A673 (cell line): Measurements from ENCODE around the gene TFCP2L1. TPM values are rescaled to one million over a fixed set of nuclear protein-coding genes. Genes with fewer than 3 reads are reported as not detected.

Experiments used
- BruUV-seq: library from RNA; stranded (reverse); fragments of 400-500 nt; replicated peaks from 2 replicates; lab custom pipeline; 2021; lab: Mats Ljungman, UMichigan
- CTCF ChIA-PET: fragments of 300-600 bp; sonication (Branson Sonifier 250); formaldehyde crosslinking; loops from one replicate; lab custom pipeline; 2022; ENCODE audit warnings: antibody characterized with exemption; lab: Charles Lee
- POLR2A ChIA-PET: fragments of 300-600 bp; sonication (Branson Sonifier 250); formaldehyde crosslinking; loops from one replicate; lab custom pipeline; 2022; ENCODE audit warnings: antibody characterized with exemption; ENCODE audit not compliant: low non-redundant PET; lab: Charles Lee
- DNase-seq: peaks from one replicate; pipeline ENCODE4 v3.0.0-alpha.2; 2015; ENCODE audit warnings: low spot score
- H3K27ac ChIP-seq: fragments of 200-600 bp; sonication (generic); 2 replicates; pipeline ENCODE4 v1.5.1; 2016; ENCODE audit warnings: mixed run types, low read depth, mild to moderate bottlenecking, mixed read lengths, antibody characterized with exemption, low read length; ENCODE audit not compliant: poor library complexity, severe bottlenecking
- H3K27me3 ChIP-seq: fragments of 200-600 bp; sonication (generic); replicated peaks from 2 replicates; pipeline ENCODE4 v1.6.1; 2017; ENCODE audit warnings: mixed run types, low read depth, mild to moderate bottlenecking, mixed read lengths, antibody characterized with exemption, low read length; ENCODE audit not compliant: insufficient read depth, poor library complexity
- H3K36me3 ChIP-seq: fragments of 200-600 bp; sonication (generic); 2 replicates; pipeline ENCODE4 v1.6.1; 2016; ENCODE audit warnings: mixed run types, mild to moderate bottlenecking, mixed read lengths, antibody characterized with exemption, low read length; ENCODE audit not compliant: insufficient read depth, poor library complexity, severe bottlenecking
- H3K4me1 ChIP-seq: fragments of 200-600 bp; sonication (generic); 2 replicates; pipeline ENCODE4 v1.6.1; 2017; ENCODE audit warnings: mixed run types, mild to moderate bottlenecking, mixed read lengths, antibody characterized with exemption, low read length; ENCODE audit not compliant: insufficient read depth, poor library complexity, severe bottlenecking
- H3K4me3 ChIP-seq: fragments of 200-600 bp; sonication (generic); 2 replicates; pipeline ENCODE4 v1.5.1; 2016; ENCODE audit warnings: low read depth, mixed run types, mild to moderate bottlenecking, mixed read lengths, low read length; ENCODE audit not compliant: poor library complexity, severe bottlenecking
- H3K9me3 ChIP-seq: fragments of 200-600 bp; sonication (generic); 2 replicates; pipeline ENCODE4 v1.6.1; 2016; ENCODE audit warnings: mixed run types, low read depth, mild to moderate bottlenecking, mixed read lengths, antibody characterized with exemption, low read length; ENCODE audit not compliant: poor library complexity, severe bottlenecking
- CTCF ChIP-seq: fragments of 300-800, 200-600 bp; sonication (generic); conservative IDR thresholded peaks from 2 replicates; pipeline ENCODE4 v1.5.1; 2017; ENCODE audit warnings: low read depth, mild to moderate bottlenecking, antibody characterized with exemption, low read length, moderate library complexity, mixed read lengths
- EZH2 ChIP-seq: fragments of 200-600 bp; sonication (generic); IDR thresholded peaks from 2 replicates; pipeline ENCODE4 v1.6.1; 2017; ENCODE audit warnings: borderline replicate concordance, low read depth, mild to moderate bottlenecking, mixed read lengths, antibody characterized with exemption, low read length; ENCODE audit not compliant: poor library complexity, severe bottlenecking
- intact Hi-C: fragments of 100-400 bp; cut with micrococcal nuclease; formaldehyde crosslinking; loops from one replicate; pipeline ENCODE4 v1.10.0; 2022; ENCODE audit not compliant: unreplicated experiment
- total RNA-seq: library from RNA; stranded (reverse); gene quantifications from 2 replicates; pipeline ENCODE4 v1.2.3, GENCODE V29; 2021

Gene TFCP2L1
- total RNA-seq, 1 experiment from 2014 or later, result not detected

- no TSS peak for BruUV-seq
- H3K9me3 ChIP-seq, result no peaks in the 10 kb centered on the region
These were observed 87.5 kb downstream of the TFCP2L1 start for GRCh38 chr2:121197369-121198091.

GRCh38 chr2:121196849-121197155 lies 88.2 kb downstream of the TFCP2L1 start:
- POLR2A ChIA-PET, result no interaction called here
- no peak overlapping the region for H3K27ac ChIP-seq
- H3K27me3 ChIP-seq, result no peaks in the 10 kb centered on the region
- no peaks in the 10 kb centered on the region for H3K4me1 ChIP-seq
- no peaks in the 10 kb centered on the region for H3K9me3 ChIP-seq
- H3K4me3 ChIP-seq, result no peak overlapping the region
- intact Hi-C loops, result no loop called here
- CTCF ChIA-PET, result no interaction called here
- TF ChIP-seq EZH2 (no peak), CTCF (no peak)
- BruUV-seq, result no TSS peak
- H3K36me3 ChIP-seq, result no peaks in the 10 kb centered on the region
- no peak for DNase-seq

More at GRCh38 chr2:121197369-121198091, 87.5 kb downstream of the TFCP2L1 start:
- POLR2A ChIA-PET, result no interaction called here
- no peak overlapping the region for H3K27ac ChIP-seq
- no peaks in the 10 kb centered on the region for H3K36me3 ChIP-seq
- H3K4me3 ChIP-seq, result no peak overlapping the region
- no peaks in the 10 kb centered on the region for H3K4me1 ChIP-seq
- intact Hi-C loops, result no loop called here
- no peak for TF ChIP-seq CTCF
- TF ChIP-seq EZH2, result no peak
- no peak for DNase-seq
- no peaks in the 10 kb centered on the region for H3K27me3 ChIP-seq
- CTCF ChIA-PET, result interaction anchor here (0.6 to 0.7 kb wide), 2 partner anchors 108 to 158 kb away, joined by 5 to 6 read pairs; no protein-coding TSS in a partner anchor

GRCh38 chr2:121196132-121196848 lies 88.7 kb downstream of the TFCP2L1 start:
- no peaks in the 10 kb centered on the region for H3K27me3 ChIP-seq
- TF ChIP-seq CTCF (no peak), EZH2 (no peak)
- BruUV-seq, result no TSS peak
- H3K36me3 ChIP-seq, result no peaks in the 10 kb centered on the region
- H3K27ac ChIP-seq, result no peak overlapping the region
- no peaks in the 10 kb centered on the region for H3K9me3 ChIP-seq
- intact Hi-C loops, result no loop called here
- no peak overlapping the region for H3K4me3 ChIP-seq
- ChIA-PET CTCF (no interaction called here), POLR2A (no interaction called here)
- DNase-seq, result no peak
- no peaks in the 10 kb centered on the region for H3K4me1 ChIP-seq
